GM18858 (cell line): ENCODE measurements around the gene PKD2L1.
"Not testable (repeated sequence)": the region's sequence is repeated elsewhere in the genome, so short reads cannot be mapped to it uniquely, and the experiment has no call there.

Experiments
- ATAC-seq: cut with Tn5 transposase; IDR thresholded peaks from one replicate; pipeline ENCODE4 v1.9.1; 2021; ENCODE audit not compliant: unreplicated experiment

Gene PKD2L1

GRCh38 chr10:100287756-100288155 is 42.3 kb downstream of the PKD2L1 start:
- no peak for ATAC-seq

- ATAC-seq: peak; percentile 86
Observed at GRCh38 chr10:100286051-100287033, 43.7 kb downstream of the PKD2L1 start, which contains the start of gene BLOC1S2. TSS of gene BLOC1S2 (minus strand) at chr10:100286680. CDS start at chr10:100286659, 21 bp downstream.

- ATAC-seq: not testable (repeated sequence)
Observed at GRCh38 chr10:100285326-100285725, 44.7 kb downstream of the PKD2L1 start.

- no peak for ATAC-seq
Observed at GRCh38 chr10:100282907-100283306, 47.1 kb downstream of the PKD2L1 start.

GRCh38 chr10:100276971-100277370 is 53.1 kb downstream of the PKD2L1 start:
- ATAC-seq: not testable (repeated sequence)

GRCh38 chr10:100267239-100268104 is 62.6 kb downstream of the PKD2L1 start, which contains the start of gene CWF19L1:
TSS of gene CWF19L1 (minus strand) at chr10:100267638. CDS start at chr10:100267593, 45 bp downstream.
- no peak for ATAC-seq

GRCh38 chr10:100265821-100266485 is 64.1 kb downstream of the PKD2L1 start:
- no peak for ATAC-seq

GRCh38 chr10:100254191-100254590 is 75.8 kb downstream of the PKD2L1 start:
- ATAC-seq: no peak

- ATAC-seq: no peak
Observed at GRCh38 chr10:100253041-100253440, 77.0 kb downstream of the PKD2L1 start.

GRCh38 chr10:100248820-100249219 is 81.2 kb downstream of the PKD2L1 start:
- no peak for ATAC-seq

GRCh38 chr10:100245484-100246220 is 84.4 kb downstream of the PKD2L1 start:
- no peak for ATAC-seq

GRCh38 chr10:100239851-100240250 is 90.2 kb downstream of the PKD2L1 start:
- no peak for ATAC-seq

GRCh38 chr10:100238429-100238828 is 91.6 kb downstream of the PKD2L1 start:
- no peak for ATAC-seq
